NCI-H2107 (cell line): Measurements from ENCODE around the gene PPP6R1.
A peak's percentile ranks its signal among the peaks of the same experiment; 100 is the strongest.

Source experiments
- DNase-seq: peaks from one replicate; lab custom pipeline; 2025; lab: John Stamatoyannopoulos, UW

Gene PPP6R1

DNA sequence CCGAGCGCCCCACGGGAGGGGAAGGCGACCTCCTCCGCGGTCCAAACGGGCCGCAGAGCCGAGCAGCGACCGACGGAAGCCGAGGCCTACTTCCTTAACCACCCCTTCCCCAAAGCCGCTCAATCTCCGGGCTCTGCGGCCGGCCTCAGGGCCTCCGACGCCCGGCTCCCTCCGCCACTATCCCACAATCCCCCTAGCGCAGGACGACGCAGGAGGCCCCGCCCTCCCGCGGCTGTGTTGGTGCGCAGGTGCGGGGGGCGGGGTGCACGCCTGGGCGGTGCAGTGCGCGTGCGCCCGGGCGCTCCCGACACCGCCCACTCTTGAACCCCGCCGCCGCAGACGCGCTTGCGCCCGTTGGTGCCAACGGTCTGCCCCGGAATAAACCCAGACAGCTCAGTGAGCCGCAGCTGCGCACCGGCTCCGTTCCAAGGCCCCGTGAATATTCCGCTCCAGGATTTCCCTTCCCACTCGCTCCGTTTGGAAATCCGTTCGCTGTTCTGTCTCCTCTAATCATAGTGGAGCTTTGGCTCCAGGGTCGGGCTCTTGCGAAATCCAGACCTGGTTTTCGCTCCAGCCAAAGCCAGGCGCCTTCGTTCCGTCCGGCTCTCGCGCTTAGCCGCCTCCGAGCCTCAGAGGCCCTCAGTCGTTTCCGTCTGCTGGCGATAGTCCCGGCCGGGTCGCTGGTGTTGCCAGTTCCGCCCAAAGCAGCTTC lies at the start of gene PPP6R1:
Gene PPP6R1, minus strand, starts transcription at position 190 of the 712 bp plus-strand sequence. CDS start 11,914 bp downstream, outside the sequence.
- DNase-seq: peak; percentile 94

GRCh38 chr19:55308281-55308680 lies 49.5 kb upstream of the PPP6R1 start:
- no peak for DNase-seq

DNA sequence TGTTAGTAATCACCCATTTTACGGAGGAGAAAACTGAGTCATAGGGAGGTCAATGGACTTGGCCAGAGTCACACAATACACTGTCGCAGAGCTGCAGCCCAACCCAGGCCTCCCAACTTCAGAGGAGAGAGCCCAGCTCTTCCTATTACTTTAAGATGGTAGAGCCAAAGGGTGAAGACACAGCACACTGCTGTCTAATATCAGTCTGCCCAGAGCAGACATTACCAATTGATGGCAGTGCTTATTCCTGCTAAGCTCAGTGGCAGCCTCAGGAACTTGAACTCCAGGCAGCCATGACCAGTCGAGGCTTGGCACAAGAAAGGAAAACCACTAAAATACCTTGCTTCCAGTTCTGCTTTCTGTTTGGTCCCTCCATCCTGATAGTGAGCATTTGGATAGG lies 47.9 kb upstream of the PPP6R1 start:
- DNase-seq: no peak

DNA sequence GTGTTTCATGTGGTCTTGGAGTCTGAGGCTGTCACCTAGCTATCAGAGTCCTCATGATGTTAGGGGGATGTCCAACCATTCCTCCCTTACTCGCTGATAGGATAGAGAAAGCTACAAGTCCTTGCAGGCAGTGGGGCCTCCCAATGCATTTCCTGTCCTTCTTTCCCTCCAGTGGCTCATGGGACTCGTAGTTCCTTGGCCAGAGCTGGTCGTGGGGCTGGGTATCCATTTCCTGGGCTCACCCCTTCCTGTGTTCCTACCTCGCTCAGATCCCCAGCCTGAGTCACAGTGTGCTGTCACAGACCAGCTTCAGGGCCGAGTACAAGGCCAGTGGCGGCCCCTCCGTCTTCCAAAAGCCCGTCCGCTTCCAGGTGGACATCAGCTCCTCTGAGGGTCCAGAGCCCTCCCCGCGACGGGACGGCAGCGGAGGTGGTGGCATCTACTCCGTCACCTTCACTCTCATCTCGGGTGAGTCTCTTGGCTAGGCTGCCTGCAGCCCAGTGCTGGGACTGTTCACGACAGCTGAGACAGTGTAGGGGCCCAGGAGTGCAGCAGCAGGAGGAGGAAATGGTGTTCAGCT lies 47.3 kb upstream of the PPP6R1 start:
- DNase-seq: no peak

DNA sequence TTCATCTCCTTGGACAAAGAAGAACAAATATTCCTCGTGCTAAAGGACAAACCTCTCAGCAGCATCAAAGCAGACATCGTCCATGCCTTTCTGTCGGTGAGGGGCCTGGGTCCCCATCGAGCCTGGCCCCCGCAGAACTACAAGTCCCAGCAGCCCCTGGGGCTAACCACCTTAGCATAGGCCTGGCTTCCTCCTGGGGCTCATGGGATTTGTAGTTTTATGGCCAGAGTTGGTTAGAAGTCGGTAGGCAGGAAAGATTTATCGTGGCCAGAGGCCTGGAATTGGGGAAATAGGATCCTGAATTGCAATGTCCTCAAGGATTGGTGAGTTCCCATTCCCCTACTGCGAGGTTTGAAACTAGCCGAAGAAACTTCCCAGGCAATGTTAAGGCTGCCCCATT lies 46.7 kb upstream of the PPP6R1 start:
- DNase-seq: no peak

- no peak for DNase-seq
Measured at GRCh38 chr19:55304980-55305379, 46.2 kb upstream of the PPP6R1 start.

- no peak for DNase-seq
Measured at GRCh38 chr19:55304279-55304978, 45.6 kb upstream of the PPP6R1 start.

DNA sequence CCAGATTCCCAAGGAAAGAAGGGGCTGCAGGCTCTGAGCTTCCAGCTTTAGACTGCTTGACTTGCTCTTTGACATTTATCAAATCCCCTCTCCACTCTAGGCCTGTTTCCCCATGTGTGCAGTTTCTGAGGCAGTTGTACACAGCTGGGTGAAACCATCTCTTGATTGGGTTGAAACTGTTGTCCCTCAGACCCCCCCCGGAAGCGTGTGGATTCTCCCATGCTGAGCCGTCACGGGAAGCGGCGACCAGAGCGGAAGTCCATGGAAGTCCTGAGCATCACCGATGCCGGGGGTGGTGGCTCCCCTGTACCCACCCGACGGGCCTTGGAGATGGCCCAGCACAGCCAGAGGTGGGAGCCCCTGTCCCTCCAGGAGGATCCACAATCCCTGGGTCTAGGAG lies 44.7 kb upstream of the PPP6R1 start:
- no peak for DNase-seq

DNA sequence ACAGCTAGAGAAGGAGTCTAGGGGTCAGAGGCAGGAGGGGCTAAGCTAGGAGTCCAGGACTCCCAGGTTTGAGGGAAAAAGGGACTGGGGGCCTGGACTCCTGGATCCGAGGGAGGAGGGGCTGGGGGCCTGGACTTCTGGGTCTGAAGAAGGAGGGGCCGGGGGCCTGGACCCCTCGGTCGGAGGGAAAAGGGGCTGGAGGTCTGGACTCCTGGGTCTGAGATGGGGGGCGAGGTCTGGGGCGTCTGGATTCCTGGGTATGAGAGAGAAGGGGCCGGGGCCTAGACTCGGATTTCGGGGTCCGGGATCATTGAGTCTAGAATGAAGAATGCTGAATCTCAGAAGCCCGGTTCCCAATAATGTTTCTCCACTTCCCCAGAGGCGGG lies 43.5 kb upstream of the PPP6R1 start:
- no peak for DNase-seq

DNA sequence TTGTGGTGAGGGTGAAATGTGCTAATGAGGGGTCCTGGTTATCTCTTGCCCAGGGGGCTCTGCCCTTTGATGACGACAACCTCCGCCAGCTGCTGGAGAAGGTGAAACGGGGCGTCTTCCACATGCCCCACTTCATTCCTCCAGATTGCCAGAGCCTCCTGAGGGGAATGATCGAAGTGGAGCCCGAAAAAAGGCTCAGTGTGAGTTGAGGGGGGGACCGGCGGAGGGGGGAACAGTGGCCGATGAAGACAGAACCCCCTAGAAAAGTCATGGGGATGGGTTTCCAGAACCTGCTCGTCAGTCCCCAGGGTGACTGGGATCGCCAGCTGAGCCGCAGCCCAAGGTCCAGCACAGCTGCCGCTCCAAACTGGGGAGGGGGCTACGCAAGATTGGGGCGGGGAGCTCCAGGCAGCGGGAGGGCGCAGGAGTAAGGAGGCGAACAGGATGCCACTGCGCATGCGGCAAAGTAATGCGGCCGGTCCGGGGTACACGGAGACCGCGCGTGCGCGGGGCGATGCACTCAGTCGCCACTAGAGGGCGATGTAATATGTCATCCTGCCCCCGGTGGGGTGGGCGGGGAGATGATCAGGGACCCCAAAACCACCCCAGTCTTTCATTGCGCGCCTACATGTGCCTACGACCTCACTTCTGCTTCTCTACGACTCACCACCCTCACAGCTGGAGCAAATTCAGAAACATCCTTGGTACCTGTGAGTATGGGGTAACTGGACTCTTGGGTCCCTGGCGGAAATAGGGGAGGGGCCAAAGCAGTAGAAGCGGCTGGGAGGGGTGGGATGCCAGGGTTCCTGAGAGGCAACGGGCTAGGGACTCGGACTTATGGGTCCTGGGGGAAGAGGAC lies 42.9 kb upstream of the PPP6R1 start:
- peak; percentile 14 for DNase-seq

GRCh38 chr19:55300886-55301458 lies 42.2 kb upstream of the PPP6R1 start:
- DNase-seq: no peak

- DNase-seq: no peak
Measured at GRCh38 chr19:55299991-55300390, 41.2 kb upstream of the PPP6R1 start.

DNA sequence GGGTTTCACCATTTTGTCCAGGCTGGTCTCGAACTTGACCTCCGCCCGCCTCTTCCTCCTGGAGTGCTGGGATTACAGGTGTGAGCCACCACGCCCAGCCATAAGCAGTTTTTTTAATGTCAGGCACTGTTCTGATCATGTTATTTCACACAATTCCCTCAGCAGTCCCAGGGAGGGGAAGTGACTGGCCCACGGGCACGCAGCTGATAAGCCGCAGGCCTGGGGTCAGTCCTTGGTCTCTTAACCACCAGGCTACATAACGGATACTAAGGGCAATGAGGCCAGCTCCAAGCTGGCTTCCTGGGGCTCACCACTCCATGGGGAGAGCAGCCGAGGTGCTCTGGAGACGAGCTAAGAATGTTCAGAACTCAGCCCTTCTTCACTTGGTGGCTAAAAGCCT lies 38.5 kb upstream of the PPP6R1 start:
- DNase-seq: no peak

- no peak for DNase-seq
Measured at GRCh38 chr19:55289117-55289796, 30.4 kb upstream of the PPP6R1 start.

DNA sequence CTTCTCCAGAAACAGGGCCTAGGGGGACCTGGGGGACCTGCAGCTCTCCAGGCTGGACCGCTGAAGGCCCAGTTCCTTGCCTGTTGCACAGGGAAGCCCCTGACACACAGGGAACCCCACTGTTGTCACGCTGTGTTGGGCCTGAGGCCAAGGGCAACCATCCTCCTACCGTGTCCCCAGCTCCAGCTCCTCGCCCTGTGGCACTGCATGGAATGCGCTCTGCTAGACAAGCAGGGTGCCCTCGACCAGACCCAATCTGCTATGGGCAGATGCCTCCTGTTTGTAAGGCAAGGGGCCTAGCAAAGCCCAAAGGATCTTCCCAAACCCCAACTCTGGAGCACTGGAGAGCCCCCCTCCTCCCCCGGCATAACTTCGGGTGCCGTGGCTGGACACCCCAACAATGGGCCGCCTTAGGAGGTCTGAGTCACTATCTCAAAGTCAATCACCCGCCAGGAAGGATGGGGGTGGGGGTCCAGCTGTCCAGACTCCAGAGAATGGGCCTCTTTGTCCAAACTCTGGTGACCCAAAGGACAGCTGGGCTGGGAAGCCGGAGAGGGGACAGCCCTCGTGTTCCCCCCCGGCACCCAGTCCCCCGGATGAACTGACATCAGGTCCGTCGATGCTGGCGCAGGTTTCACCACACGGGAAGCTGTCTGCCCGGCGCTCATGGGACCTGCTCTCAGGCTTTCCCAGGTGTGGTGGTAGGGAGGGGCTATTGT lies 28.7 kb upstream of the PPP6R1 start:
- DNase-seq: no peak

- DNase-seq: no peak
Measured at GRCh38 chr19:55285229-55285890, 26.5 kb upstream of the PPP6R1 start.

GRCh38 chr19:55284405-55285058 lies 25.7 kb upstream of the PPP6R1 start:
- DNase-seq: no peak

DNA sequence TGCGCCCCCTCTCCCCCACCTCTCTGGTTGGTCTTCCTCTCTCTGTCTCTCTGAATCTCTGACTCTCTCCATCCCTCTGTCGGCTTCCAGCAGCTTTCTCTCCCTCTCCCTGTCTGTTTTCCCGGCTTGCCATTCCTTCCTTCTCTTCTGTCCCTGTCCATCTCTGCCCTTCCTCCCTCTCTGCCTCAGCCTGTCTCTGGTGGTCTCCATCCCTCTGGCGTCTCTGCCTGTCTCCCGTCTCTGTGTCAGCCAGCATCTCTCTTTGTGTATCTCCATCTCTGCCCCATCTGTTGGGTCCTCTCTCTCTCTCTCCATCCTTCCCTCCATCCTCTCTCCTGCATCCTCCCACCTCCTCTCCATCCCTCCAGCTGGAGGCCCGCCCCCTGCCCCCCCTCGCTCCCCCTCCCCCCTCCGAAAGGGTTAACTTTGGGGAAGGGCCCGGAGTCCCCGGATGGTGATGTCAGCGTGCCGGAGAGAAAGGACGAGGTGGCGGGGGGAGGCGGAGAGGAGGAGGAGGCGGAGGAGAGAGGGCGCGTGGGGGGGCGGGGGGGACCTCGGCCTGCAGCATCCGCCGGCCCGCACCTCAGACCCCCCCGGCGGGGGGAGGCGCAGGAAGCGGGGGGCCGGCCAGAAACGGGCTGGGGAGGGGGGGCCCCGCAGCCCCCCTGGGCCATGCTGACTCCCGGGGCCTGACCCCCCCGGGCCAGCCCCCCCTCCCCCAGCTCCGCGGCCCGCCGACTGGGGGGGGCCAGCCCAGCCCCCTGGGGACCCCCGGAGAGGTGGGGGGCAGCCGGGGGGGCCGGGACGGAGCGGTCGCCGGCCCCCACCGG lies 24.9 kb upstream of the PPP6R1 start, which contains the start of gene BRSK1:
Gene BRSK1, plus strand, starts transcription at position 450 of the 830 bp plus-strand sequence. CDS start 446 bp downstream, outside the sequence.
- DNase-seq: peak; percentile 59
